GM19438 (cell line): ENCODE data around the gene SRCIN1.
"Not testable (repeated sequence)": the region's sequence is repeated elsewhere in the genome, so short reads cannot be mapped to it uniquely, and the experiment has no call there.

ENCODE experiments used
- ATAC-seq: cut with Tn5 transposase; IDR thresholded peaks from one replicate; pipeline ENCODE4 v1.9.1; 2021; ENCODE audit warnings: low read depth; ENCODE audit not compliant: unreplicated experiment

SRCIN1 gene

GRCh38 chr17:38489774-38490173 lies 116.0 kb downstream of the SRCIN1 start:
- ATAC-seq = not testable (repeated sequence)

GRCh38 chr17:38485681-38486298 lies 120.0 kb downstream of the SRCIN1 start:
- peak; percentile 90 for ATAC-seq

- ATAC-seq = no peak
Observed at GRCh38 chr17:38485146-38485468, 120.6 kb downstream of the SRCIN1 start.

- not testable (repeated sequence) for ATAC-seq
Observed at GRCh38 chr17:38484242-38485145, 121.3 kb downstream of the SRCIN1 start.

- ATAC-seq = not testable (repeated sequence)
Observed at GRCh38 chr17:38482700-38483043, 123.1 kb downstream of the SRCIN1 start.

- not testable (repeated sequence) for ATAC-seq
Observed at GRCh38 chr17:38482039-38482699, 123.6 kb downstream of the SRCIN1 start.
